Spleen (tissue), 7 donors: ENCODE results near the gene FAP.

Source experiments
- CTCF ChIP-seq, 11 experiments: fragments of 200-600 bp in 7 of 11; fragments of 450-650 bp in 4 of 11; sonication (generic) in 4 of 11; IDR thresholded peaks in 8 of 11; conservative IDR thresholded peaks in 3 of 11; 1 replicate in 7 of 11; 2 replicates in 4 of 11; pipeline versions ENCODE4 v1.4.0 to v1.8.0; 2016 to 2021; ENCODE audit warnings: antibody characterized with exemption in 11 of 11, inconsistent platforms in 4 of 11, mild to moderate bottlenecking in 1 of 11
- POLR2AphosphoS5 ChIP-seq, 3 donors: sonication (generic); formaldehyde crosslinking; IDR thresholded peaks; one replicate each; pipeline ENCODE4 v1.5.1; 2017; ENCODE audit warnings: antibody characterized with exemption in 3 of 3
- donor health status: DM: no; HTN: no; CAD: no; lungs with moderate emphysema.
- donor health status: DM: no; HTN: no; CAD: no.
- donor health status: DM: no; HTN: no; CAD: no.

GRCh38 chr2:162291748-162292147 is 48.5 kb upstream of the FAP start:
- TF ChIP-seq CTCF (IDR thresholded peaks at IDR 0.05 in 8 of 11, conservative IDR thresholded peaks at IDR 0.05 in 3 of 11), result no peak
- TF ChIP-seq POLR2AphosphoS5 (IDR thresholded peaks at IDR 0.05), result no peak
